ENCODE results near the gene SMCO2.

- TF ChIP-seq POLR2A (IDR thresholded peaks at IDR 0.05; ENCODE audit: low read depth, low read length) (no peak), TAF1 (IDR thresholded peaks at IDR 0.05; ENCODE audit: low read depth, low read length) (no peak), POLR2AphosphoS5 (IDR thresholded peaks at IDR 0.05; ENCODE audit: low read depth, low read length) (no peak)
Measured at GRCh38 chr12:27499377-27499776, 52.8 kb downstream of the SMCO2 start.

Data from GM12891 (cell line).